Activated CD4-positive, alpha-beta T cell treated with anti-CD3 and anti-CD28 coated beads for 36 hours (primary cell): ENCODE measurements around the gene GPSM1. TPM values are rescaled to one million over a fixed set of nuclear protein-coding genes. Genes with fewer than 3 reads are reported as not detected.

Experiments used
- ATAC-seq: fragments of 200-7000 bp; cut with Tn5 transposase; one replicate; pipeline ENCODE4 v1.10.0; 2021; ENCODE audit warnings: mild to moderate bottlenecking, moderate library complexity
- CTCF ChIA-PET: fragments of 350-600 bp; sonication (Branson Sonifier 250); formaldehyde crosslinking; loops from one replicate; lab custom pipeline; 2021; ENCODE audit warnings: antibody characterized with exemption; lab: Charles Lee
- POLR2A ChIA-PET: fragments of 350-600 bp; sonication (Branson Sonifier 250); formaldehyde crosslinking; loops from one replicate; lab custom pipeline; 2021; ENCODE audit warnings: antibody characterized with exemption, inconsistent platforms; lab: Charles Lee
- DNase-seq: peaks from one replicate; pipeline ENCODE4 v3.0.0-alpha.2; 2020
- H3K27ac Mint-ChIP-seq: one replicate; pipeline ENCODE4 v1.8.0; 2021; ENCODE audit warnings: mixed read lengths
- H3K27me3 Mint-ChIP-seq: one replicate; pipeline ENCODE4 v1.8.0; 2021; ENCODE audit warnings: mixed read lengths
- H3K36me3 Mint-ChIP-seq: one replicate; pipeline ENCODE4 v1.8.0; 2021; ENCODE audit warnings: low read depth, mixed read lengths
- H3K4me1 Mint-ChIP-seq: one replicate; pipeline ENCODE4 v1.8.0; 2021; ENCODE audit warnings: mixed read lengths
- H3K4me3 Mint-ChIP-seq: one replicate; pipeline ENCODE4 v1.8.0; 2021; ENCODE audit warnings: mild to moderate bottlenecking, moderate library complexity, mixed read lengths
- H3K9me3 Mint-ChIP-seq: one replicate; pipeline ENCODE4 v1.8.0; 2021; ENCODE audit warnings: low read depth, mixed read lengths
- intact Hi-C, 2 experiments: fragments of 100-400 bp; cut with DNase I in 1 of 2; cut with micrococcal nuclease in 1 of 2; formaldehyde crosslinking; loops; one replicate each; pipeline versions ENCODE4 v1.14.2 to v1.15.1; 2022 to 2024; cut with DNase I, micrococcal nuclease
- total RNA-seq, 2 experiments: library from RNA; stranded (reverse); gene quantifications; one replicate each; pipeline ENCODE4 v1.2.3, GENCODE V29; 2021

Gene GPSM1
- total RNA-seq, 2 experiments from 2014 or later = 9.6 to 10.8 TPM

DNA sequence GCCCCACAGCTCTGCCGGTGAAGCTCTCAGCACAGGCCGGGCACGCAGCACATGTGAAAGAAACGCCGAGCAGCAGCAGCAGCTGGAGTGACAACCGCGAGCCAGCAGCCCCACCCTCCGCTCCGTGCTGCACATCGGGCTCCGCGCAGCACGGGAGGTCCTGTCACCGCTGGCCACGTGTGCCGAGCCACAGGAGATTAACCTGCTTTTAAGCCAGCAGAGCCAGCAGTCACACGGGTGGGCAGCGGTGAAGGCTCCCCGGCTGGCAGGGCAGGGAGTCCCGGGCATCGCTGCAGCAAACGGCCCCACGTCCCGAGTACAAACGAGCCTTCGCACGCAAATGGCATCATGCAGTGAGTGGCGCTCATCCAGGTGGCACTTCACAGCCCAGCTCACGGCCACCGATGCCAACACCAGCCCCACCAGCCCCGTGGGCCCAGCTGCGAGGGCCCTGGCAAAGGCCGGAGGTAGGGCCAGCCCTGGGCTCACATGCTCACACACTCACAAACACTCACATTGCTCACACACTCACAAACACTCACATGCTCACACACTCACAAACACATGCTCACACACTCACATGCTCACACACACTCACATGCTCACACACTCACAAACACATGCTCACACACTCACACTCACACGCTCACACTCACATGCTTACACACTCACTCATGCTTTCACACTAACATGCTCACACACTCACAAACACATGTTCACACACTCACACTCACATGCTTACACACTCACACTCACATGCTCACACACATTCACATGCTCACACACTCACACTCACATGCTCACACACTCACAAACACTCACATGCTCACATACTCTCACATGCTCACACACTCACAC, 34.5 kb upstream of the GPSM1 start:
- CTCF ChIA-PET = no interaction called here
- POLR2A ChIA-PET = no interaction called here
- Mint-ChIP-seq H3K36me3 (no peaks in the 10 kb centered on the region), H3K27me3 (no peaks in the 10 kb centered on the region), H3K4me3 (no peak overlapping the region), H3K4me1 (no peaks in the 10 kb centered on the region), H3K27ac (no peak overlapping the region), H3K9me3 (no peaks in the 10 kb centered on the region)
- intact Hi-C loops = no loop called here
- DNase-seq (no peak), ATAC-seq (no peak)

DNA sequence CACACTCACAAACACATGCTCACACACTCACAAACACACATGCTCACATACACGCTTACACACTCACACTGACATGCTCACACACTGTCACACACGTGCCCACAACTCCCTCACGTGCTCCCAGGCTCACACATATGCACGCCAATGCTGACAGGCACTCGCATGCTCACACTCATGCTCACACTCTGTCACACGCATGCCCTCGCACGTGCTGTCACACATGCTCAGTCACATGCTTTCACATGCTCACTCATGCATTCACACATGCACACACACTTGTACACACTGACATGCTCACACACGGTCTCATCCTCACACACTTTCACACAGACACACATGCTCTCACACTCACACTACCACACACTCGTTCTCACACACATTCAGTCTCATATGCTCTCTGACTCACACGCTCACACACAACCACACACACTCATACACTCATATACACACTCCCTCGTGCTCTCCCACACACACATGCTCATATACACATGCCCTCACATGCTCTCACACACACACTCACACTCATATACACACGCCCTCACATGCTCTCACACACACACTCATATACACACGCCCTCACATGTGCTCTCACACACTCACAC, 33.8 kb upstream of the GPSM1 start:
- ChIA-PET POLR2A (no interaction called here), CTCF (no interaction called here)
- no peaks in the 10 kb centered on the region for H3K36me3 Mint-ChIP-seq
- ATAC-seq (no peak), DNase-seq (no peak)
- intact Hi-C loops = no loop called here
- H3K4me3 Mint-ChIP-seq = no peak overlapping the region
- H3K9me3 Mint-ChIP-seq = no peaks in the 10 kb centered on the region
- H3K27me3 Mint-ChIP-seq = no peaks in the 10 kb centered on the region
- H3K4me1 Mint-ChIP-seq = no peaks in the 10 kb centered on the region
- no peak overlapping the region for H3K27ac Mint-ChIP-seq

DNA sequence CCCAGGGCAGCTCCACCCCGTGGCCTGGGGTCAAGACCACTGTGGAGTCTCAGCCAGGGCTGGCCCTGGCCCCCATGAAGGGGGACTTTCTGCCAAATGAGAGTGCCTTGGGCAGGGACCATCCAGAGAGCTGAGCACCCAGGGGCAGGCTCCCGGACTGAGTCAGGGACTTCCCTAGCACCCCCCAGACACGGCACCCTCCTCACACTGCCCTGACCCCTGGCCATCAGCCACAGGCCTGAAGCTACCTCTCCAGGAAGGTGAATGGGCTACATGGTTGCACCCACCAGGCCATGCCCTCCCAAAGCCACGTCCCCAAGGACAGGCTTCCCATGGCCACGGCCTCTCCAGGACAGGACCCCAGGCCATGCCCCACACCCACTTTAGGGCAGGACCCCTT, 32.9 kb upstream of the GPSM1 start:
- intact Hi-C loops = no loop called here
- Mint-ChIP-seq H3K36me3 (no peaks in the 10 kb centered on the region), H3K27ac (no peak overlapping the region), H3K4me1 (no peaks in the 10 kb centered on the region), H3K27me3 (no peaks in the 10 kb centered on the region), H3K9me3 (no peaks in the 10 kb centered on the region), H3K4me3 (no peak overlapping the region)
- DNase-seq (no peak), ATAC-seq (no peak)
- CTCF ChIA-PET = no interaction called here
- POLR2A ChIA-PET = no interaction called here

- no peaks in the 10 kb centered on the region for H3K9me3 Mint-ChIP-seq
- H3K27ac Mint-ChIP-seq = no peak overlapping the region
- no peak for DNase-seq
- CTCF ChIA-PET = no interaction called here
- intact Hi-C loops = no loop called here
- POLR2A ChIA-PET = no interaction called here
- H3K4me1 Mint-ChIP-seq = no peaks in the 10 kb centered on the region
- no peaks in the 10 kb centered on the region for H3K36me3 Mint-ChIP-seq
- no peak for ATAC-seq
- H3K4me3 Mint-ChIP-seq = no peak overlapping the region
- H3K27me3 Mint-ChIP-seq = no peaks in the 10 kb centered on the region
Observed at GRCh38 chr9:136295055-136295454, 32.3 kb upstream of the GPSM1 start.

DNA sequence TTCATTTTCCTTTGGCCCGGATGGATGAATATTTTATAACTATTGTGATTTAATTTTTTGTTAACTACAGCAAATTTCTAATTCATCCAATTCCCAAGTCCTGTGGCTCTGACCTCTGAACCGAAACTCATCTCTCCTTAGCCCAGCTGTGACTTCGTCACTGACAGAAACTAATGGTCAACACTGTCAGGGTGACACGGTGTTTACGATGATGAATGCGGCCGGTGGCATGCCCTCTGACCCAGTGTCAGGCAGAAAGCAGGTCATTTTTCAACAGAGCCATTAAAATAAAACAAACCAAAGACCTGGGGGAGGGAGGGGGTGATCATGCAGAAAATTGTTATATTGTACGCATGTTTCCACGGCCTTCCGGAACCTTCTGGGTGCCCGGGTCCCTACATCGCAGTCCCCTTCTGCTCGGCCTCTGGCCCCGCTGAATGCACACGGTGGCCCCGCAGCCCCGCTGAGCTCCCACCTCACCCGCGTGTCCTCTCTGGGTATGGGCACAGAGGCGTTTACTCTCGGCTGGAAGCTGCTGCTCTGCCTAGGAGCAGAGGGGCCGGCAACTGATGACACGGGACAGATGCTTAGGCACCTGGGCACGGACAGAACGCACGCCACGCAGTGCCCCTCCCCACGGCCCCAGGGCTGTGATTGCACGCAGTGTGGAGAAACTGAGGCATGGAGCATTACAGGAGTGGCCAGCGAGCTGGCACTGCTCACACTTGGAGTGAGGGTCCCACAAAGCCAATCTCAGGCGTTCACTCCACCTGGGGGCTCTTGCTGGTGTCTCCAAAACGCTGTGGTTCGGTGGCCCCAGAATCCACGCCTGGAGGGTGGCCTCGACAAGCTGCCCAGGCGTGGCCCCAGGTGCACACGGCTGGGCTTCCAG, 31.6 kb upstream of the GPSM1 start:
- Mint-ChIP-seq H3K4me3 (no peak overlapping the region), H3K9me3 (no peaks in the 10 kb centered on the region), H3K36me3 (no peaks in the 10 kb centered on the region), H3K27me3 (no peaks in the 10 kb centered on the region), H3K27ac (no peak overlapping the region), H3K4me1 (no peaks in the 10 kb centered on the region)
- DNase-seq = no peak
- no peak for ATAC-seq
- intact Hi-C loops = no loop called here
- CTCF ChIA-PET = no interaction called here
- POLR2A ChIA-PET = no interaction called here

DNA sequence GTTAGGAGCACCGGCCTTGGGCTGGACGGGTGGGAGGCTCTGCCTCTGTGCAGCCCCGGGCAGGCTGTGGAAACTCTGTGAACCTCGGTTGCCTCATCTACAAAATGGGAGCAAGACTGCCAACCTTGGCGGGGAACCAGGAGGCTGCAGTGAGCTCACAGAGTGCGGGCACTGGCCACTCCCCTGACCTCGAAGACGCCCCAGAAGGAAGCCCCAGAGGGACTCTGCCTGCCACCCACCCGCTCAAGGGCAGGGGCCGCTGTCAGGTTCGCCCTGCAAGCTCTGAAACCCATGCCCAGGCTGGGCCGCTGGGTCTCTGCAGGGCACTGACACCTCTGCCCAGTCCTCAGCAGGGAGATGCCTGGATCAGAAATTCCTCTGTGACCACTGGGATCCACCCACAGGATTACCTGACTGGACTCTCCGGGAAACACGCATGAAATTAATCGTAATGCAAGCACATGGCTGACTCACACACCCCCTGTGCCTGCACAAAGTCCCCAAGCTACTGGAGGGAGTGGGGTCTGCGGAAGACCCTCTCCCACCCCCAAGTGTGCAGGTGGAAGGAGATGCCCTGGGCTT, 30.8 kb upstream of the GPSM1 start:
- Mint-ChIP-seq H3K27me3 (no peaks in the 10 kb centered on the region), H3K9me3 (no peaks in the 10 kb centered on the region), H3K4me3 (no peak overlapping the region), H3K36me3 (no peaks in the 10 kb centered on the region), H3K4me1 (no peaks in the 10 kb centered on the region), H3K27ac (no peak overlapping the region)
- intact Hi-C loops = no loop called here
- ChIA-PET POLR2A (no interaction called here), CTCF (interaction anchor here (0.6 kb wide), 1 partner anchor 18 kb away, joined by 5 read pairs; no protein-coding TSS in a partner anchor)
- ATAC-seq (no peak), DNase-seq (no peak)

GRCh38 chr9:136297016-136297691, 30.2 kb upstream of the GPSM1 start:
- H3K27ac Mint-ChIP-seq = no peak overlapping the region
- no peak for DNase-seq
- no peak for ATAC-seq
- H3K36me3 Mint-ChIP-seq = no peaks in the 10 kb centered on the region
- H3K4me3 Mint-ChIP-seq = no peak overlapping the region
- intact Hi-C loops = no loop called here
- no peaks in the 10 kb centered on the region for H3K27me3 Mint-ChIP-seq
- ChIA-PET POLR2A (no interaction called here), CTCF (interaction anchor here (0.6 kb wide), 1 partner anchor 17 kb away, joined by 5 read pairs; no protein-coding TSS in a partner anchor)
- no peaks in the 10 kb centered on the region for H3K9me3 Mint-ChIP-seq
- H3K4me1 Mint-ChIP-seq = no peaks in the 10 kb centered on the region

DNA sequence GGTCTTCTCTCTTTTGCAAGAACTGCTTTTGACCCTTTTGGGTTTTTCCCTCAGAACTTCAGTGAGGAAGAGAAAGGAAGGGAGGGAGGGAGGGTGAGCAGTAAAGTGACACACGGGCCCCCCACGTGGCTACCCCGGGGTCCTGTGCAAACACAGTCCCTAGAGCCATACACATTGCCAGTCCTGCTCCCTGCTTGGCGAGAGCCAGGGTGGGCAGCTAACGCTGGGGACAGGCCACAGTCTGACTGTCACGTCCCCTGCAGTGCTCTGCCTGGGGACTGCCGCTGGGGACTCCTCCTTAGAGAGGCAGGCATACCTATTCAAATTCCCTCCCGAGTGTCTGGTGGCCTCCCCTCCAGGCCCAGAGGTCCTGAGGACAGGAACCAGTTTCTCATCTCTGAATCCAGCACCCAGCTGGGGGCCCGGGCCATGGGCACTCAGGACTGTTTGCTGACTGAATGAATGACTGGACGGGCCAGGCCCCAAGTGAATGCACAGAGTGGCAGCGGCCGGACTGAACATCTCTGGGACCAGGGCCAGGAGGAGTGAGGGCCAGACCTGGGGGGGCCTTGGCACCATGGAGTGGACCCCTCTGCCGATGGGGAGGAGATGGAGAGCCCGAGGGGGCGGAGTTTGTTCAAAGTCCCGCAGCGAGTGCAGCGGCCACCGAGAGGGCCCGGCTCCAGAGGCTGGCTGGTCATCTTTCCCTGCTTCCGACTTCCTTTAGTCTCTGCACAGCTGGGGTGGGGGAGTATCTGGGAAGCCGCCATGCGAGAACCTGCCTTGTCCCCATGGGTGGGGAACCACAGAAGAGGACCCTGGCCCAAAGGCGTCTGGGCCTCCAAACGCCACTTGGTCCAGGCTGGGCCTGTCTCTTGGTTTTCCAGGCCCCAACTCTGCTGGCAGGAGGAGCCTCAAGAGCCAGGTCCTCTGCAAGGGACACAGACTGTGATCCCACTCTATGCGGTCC, 29.3 kb upstream of the GPSM1 start:
- DNase-seq = no peak
- Mint-ChIP-seq H3K27me3 (no peaks in the 10 kb centered on the region), H3K9me3 (no peaks in the 10 kb centered on the region), H3K36me3 (no peaks in the 10 kb centered on the region), H3K4me3 (no peak overlapping the region), H3K4me1 (no peaks in the 10 kb centered on the region), H3K27ac (no peak overlapping the region)
- POLR2A ChIA-PET = no interaction called here
- intact Hi-C loops = no loop called here
- CTCF ChIA-PET = no interaction called here
- no peak for ATAC-seq

GRCh38 chr9:136299116-136299515, 28.2 kb upstream of the GPSM1 start:
- no peak for ATAC-seq
- no peaks in the 10 kb centered on the region for H3K27me3 Mint-ChIP-seq
- POLR2A ChIA-PET = no interaction called here
- CTCF ChIA-PET = no interaction called here
- no peak overlapping the region for H3K4me3 Mint-ChIP-seq
- no peaks in the 10 kb centered on the region for H3K36me3 Mint-ChIP-seq
- no peak for DNase-seq
- no peak overlapping the region for H3K27ac Mint-ChIP-seq
- H3K9me3 Mint-ChIP-seq = no peaks in the 10 kb centered on the region
- intact Hi-C loops = no loop called here
- H3K4me1 Mint-ChIP-seq = no peaks in the 10 kb centered on the region

- intact Hi-C loops = no loop called here
- Mint-ChIP-seq H3K9me3 (no peaks in the 10 kb centered on the region), H3K27me3 (no peaks in the 10 kb centered on the region), H3K4me1 (no peaks in the 10 kb centered on the region), H3K27ac (no peak overlapping the region), H3K4me3 (no peak overlapping the region), H3K36me3 (no peaks in the 10 kb centered on the region)
- no peak for ATAC-seq
- ChIA-PET CTCF (no interaction called here), POLR2A (no interaction called here)
- DNase-seq = no peak
Observed at GRCh38 chr9:136299541-136299940, 27.8 kb upstream of the GPSM1 start.
